ENCODE data around the gene CBX5.
"Not testable (repeated sequence)": the region's sequence is repeated elsewhere in the genome, so short reads cannot be mapped to it uniquely, and the experiment has no call there.

GRCh38 chr12:54284070-54284780, 4.3 kb upstream of the CBX5 start:
- TF ChIP-seq CTCF, POLR2A (IDR thresholded peaks at IDR 0.05): not testable (repeated sequence)
